Endothelial cell of hepatic sinusoid (primary cell): Measurements from ENCODE around the gene MARCKSL1.

Experiments used
- in situ Hi-C: cut with HindIII; loops from 2 replicates; pipeline ENCODE4 v1.10.0; 2017; ENCODE audit warnings: low sequenced_read_pairs

MARCKSL1 gene

GRCh38 chr1:32291708-32292538 is 44.1 kb downstream of the MARCKSL1 start, which contains the start of gene HDAC1:
Gene HDAC1, plus strand, starts transcription at chr1:32292083. Its CDS starts 87 bp downstream, at chr1:32292170.
- in situ Hi-C loops: no loop called here

- in situ Hi-C loops: no loop called here
Measured at GRCh38 chr1:32291145-32291707, 44.8 kb downstream of the MARCKSL1 start.

- in situ Hi-C loops: loop anchor here (10.0 kb wide), 1 partner anchor 86 kb away; no protein-coding TSS in a partner anchor
Measured at GRCh38 chr1:32289256-32289655, 46.8 kb downstream of the MARCKSL1 start.

- in situ Hi-C loops: loop anchor here (10.0 kb wide), 1 partner anchor 88 kb away; no protein-coding TSS in a partner anchor
Measured at GRCh38 chr1:32286763-32287162, 49.3 kb downstream of the MARCKSL1 start.

DNA sequence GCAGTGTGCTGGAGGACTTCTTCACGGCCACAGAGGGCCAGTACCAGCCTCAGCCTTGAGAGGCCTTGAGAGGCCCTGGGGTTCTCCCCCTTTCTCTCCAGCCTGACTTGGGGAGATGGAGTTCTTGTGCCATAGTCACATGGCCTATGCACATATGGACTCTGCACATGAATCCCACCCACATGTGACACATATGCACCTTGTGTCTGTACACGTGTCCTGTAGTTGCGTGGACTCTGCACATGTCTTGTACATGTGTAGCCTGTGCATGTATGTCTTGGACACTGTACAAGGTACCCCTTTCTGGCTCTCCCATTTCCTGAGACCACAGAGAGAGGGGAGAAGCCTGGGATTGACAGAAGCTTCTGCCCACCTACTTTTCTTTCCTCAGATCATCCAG is 50.4 kb downstream of the MARCKSL1 start:
- in situ Hi-C loops: loop anchor here (10.0 kb wide), 1 partner anchor 89 kb away; no protein-coding TSS in a partner anchor

DNA sequence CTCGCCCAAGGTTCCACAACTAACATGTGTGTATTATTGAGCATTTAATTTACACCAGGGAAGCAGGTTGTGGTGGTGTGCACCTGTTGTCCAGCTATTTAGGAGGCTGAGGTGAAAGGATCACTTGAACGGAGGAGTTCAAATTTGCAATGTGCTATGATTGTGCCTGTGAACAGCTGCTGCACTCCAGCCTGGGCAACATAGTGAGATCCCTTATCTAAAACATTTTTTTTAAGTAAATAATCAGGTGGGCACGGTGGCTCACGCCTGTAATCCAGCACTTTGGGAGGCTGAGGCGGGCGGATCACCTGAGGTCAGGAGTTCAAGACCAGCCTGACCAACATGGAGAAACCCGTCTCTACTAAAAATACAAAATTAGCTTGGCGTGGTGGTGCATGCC is 51.3 kb downstream of the MARCKSL1 start:
- in situ Hi-C loops: loop anchor here (10.0 kb wide), 1 partner anchor 90 kb away; no protein-coding TSS in a partner anchor
